SK-N-MC (cell line): ENCODE data around the gene TRIM17.

ENCODE experiments used
- EZH2 ChIP-seq: fragments of 200-600 bp; sonication (generic); IDR thresholded peaks from one replicate; pipeline ENCODE4 v1.6.1; 2017; ENCODE audit warnings: antibody characterized with exemption
- FOXP2 ChIP-seq: optimal IDR thresholded peaks from 2 replicates; pipeline ENCODE3; 2011; ENCODE audit warnings: mild to moderate bottlenecking, moderate library complexity; ENCODE audit not compliant: insufficient read depth; ENCODE audit errors: extremely low read length, control extremely low read depth
- POLR2AphosphoS5 ChIP-seq: IDR thresholded peaks from 2 replicates; pipeline ENCODE4 v1.6.1; 2012; ENCODE audit warnings: mild to moderate bottlenecking, low read depth, low read length, borderline replicate concordance

DNA sequence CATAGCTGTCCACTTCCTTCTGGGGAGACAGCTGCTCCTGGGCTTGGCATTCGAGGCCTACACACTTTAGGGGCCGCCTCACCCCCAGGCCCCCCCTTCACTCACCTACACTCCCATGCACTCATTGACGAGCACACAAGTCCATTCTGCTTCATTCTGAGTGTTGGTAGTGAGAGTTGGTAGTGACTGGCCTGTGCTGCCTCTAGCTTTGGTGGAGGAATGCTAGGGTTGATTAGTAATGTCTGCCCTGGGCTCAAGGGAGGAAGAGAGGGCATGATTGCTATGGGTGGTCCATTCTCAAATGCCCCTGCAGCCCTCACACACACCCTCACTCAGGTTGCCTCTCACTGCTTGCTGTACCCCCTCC is 40.4 kb downstream of the TRIM17 start:
- no peak for TF ChIP-seq POLR2AphosphoS5
- no peak for TF ChIP-seq EZH2
- no peak for TF ChIP-seq FOXP2
